ENCODE results near the gene NTM.

NTM gene

GRCh38 chr11:131572423-131572822 lies 202.0 kb downstream of the NTM start:
- DNase-seq, result no peak

GRCh38 chr11:131579932-131580387 lies 209.5 kb downstream of the NTM start:
- no peak for DNase-seq

DNA sequence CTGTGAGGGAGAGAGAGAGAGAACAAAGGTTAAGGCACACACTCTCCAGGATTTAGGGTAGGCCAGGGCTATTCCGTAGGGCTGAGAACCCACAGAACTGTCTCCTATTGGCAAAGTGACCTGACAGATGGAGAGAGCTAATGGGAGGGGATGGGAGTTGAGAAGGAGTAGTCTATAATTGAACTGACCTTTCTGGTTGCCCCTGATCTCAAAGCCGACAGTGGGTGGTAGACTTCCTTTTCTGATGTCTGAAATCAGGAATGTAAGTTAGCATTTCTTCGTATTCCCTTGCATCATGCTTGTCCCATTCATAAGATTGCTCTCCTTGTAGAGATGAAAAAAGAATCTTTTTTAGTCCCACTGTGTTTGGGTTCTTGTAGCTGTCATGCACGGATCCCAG lies 210.1 kb downstream of the NTM start:
- DNase-seq, result no peak

DNA sequence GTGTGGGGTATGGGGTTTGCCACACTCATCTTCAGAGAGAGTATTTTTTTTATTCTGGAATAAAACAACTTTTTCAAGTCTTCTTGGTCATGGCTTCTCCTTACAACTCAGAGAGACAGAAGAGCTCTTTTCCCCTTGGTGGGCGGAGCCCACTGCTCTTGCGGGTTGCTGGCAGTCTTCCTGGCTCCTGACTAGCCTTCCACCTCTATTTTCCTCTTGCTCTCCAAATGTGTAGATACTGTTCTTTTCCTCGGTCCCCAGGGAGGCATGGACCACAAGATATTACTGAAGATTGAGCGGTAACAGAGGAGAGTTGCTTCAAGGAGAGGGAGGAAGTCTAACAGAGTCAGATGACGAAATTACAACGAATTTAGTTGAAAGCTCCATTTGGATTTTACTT lies 210.6 kb downstream of the NTM start:
- no peak for DNase-seq

- no peak for DNase-seq
Measured at GRCh38 chr11:131582021-131582525, 211.7 kb downstream of the NTM start.

- no peak for DNase-seq
Measured at GRCh38 chr11:131583421-131583820, 213.0 kb downstream of the NTM start.

- DNase-seq, result no peak
Measured at GRCh38 chr11:131583938-131584337, 213.5 kb downstream of the NTM start.

- no peak for DNase-seq
Measured at GRCh38 chr11:131584785-131585592, 214.6 kb downstream of the NTM start.

DNA sequence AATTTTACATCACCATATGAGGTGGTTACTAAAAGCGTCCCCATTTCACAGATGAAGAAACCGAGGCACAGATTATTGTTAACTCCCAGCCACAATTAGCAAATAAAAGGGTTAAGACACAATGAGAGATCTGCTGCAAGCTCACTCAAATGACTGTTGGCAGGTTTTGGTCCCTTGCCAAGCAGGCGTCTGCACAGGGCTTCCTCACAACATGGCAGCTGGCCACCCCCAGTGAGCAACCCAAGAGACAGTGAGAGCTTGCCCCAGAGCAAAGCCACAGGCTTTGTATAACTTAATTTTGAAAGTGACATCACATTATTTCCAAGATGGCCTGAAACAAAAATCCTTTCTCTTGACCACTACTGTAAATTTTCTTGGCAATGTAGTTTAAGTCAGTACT lies 217.6 kb downstream of the NTM start:
- DNase-seq, result no peak

GRCh38 chr11:131591051-131591461 lies 220.6 kb downstream of the NTM start:
- no peak for DNase-seq

- DNase-seq, result no peak
Measured at GRCh38 chr11:131592152-131592551, 221.7 kb downstream of the NTM start.

- no peak for DNase-seq
Measured at GRCh38 chr11:131592734-131593133, 222.3 kb downstream of the NTM start.

DNA sequence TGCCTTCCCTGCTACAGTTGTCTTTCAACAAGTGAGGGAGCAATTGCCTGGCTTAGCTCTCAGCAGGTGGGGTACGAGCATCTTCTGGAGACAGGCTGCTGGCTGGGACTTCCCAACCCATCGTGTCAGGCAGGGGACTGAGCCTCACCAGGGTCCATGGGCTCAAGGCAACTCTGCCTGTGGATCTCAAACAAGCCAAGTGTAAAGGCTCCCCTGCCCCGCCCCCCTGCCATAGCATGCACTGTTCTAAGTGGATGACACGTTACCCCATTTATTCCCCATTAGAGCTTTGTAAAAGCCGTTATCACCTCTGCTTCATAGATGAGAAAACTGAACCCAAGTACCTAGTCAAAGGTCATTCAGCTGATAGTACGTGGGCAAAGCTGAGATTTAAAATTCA lies 222.9 kb downstream of the NTM start:
- no peak for DNase-seq

GRCh38 chr11:131595797-131596196 lies 225.4 kb downstream of the NTM start:
- peak; percentile 6 for DNase-seq

DNA sequence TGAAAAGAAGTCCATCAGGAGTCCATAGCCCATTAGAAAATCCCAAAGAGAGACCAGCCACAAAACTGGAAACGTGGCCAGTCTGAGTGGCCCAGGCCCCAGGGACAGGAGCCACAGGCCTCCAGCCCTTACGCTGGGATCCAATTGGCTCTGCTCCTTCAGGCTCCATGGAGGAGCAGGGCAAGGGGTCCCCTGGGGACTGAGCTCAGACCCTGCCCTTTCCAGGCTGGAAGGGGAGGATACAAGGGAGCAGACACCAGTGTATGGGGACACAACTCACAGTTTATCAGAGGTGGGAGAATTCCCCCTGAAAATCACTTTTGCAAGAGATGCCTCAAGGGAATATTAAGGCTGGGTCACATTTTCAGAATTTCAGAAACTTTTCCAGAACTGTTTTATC lies 227.5 kb downstream of the NTM start:
- no peak for DNase-seq

DNA sequence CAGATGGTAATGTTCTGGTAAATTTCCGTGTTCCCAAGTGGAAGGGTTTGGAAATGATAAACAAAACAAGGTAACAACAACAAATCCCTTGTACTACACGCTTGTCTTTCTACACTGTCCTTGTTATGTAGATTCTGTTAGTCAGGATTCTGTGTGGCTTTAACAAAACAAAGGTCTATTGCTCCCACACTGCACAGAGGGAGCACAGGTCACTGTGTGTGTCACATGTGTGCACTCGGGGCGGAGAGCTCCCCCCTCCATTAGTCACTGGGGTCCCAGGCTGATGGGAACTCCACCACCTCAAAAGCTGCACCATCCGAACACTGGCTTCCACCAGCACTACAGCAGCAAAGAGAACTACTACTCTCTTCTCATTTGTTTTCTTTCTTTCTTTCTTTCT lies 227.9 kb downstream of the NTM start:
- DNase-seq, result no peak

- DNase-seq, result no peak
Measured at GRCh38 chr11:131599285-131599684, 228.9 kb downstream of the NTM start.

GRCh38 chr11:131600628-131601027 lies 230.2 kb downstream of the NTM start:
- DNase-seq, result peak; percentile 33

GRCh38 chr11:131601586-131601985 lies 231.2 kb downstream of the NTM start:
- no peak for DNase-seq

- no peak for DNase-seq
Measured at GRCh38 chr11:131602431-131602830, 232.0 kb downstream of the NTM start.

DNA sequence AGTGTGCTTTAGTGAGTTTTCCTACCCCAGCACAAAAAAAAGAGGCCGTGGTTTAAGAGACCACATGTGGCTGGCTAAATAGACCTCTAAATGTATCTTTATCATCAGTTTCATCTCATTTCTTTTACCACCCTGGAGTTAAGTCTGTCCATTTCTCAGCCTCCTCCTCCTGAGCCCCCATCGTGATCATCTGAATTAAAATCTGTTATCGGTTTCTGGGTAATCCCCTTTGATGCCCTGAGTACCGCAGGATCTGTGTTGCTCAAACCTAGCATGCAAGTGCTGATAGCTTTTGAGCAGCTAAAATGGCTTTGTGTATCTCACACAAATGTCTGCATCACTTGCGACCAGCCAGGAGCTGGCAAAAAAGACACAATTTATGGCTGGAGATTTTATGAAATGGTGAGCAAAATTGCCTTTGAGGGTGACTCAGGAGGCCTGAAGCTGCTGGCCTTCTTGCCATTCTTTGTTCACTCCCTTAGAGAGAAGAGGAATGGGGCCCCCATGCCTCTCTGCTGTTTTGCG lies 236.5 kb downstream of the NTM start:
- DNase-seq, result no peak

DNA sequence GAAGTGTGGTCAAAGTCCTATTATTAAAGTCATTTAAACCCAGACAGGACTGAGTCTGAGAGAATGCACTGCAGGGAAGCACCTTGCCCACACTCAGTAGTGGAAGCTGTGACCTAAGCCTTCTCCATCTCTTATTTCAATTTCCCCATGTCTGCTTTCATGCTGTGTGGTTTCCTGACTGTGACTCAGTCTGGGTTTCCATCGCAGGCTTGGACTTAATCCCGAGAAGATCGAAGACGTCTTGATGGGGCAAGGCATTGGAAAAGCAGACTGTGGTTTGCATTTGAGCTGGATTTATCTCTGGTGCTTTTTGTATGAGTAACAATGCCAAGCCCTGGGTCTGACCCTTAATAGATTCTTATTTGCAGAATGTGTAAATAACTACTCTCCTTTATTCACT lies 238.9 kb downstream of the NTM start:
- DNase-seq, result no peak

DNA sequence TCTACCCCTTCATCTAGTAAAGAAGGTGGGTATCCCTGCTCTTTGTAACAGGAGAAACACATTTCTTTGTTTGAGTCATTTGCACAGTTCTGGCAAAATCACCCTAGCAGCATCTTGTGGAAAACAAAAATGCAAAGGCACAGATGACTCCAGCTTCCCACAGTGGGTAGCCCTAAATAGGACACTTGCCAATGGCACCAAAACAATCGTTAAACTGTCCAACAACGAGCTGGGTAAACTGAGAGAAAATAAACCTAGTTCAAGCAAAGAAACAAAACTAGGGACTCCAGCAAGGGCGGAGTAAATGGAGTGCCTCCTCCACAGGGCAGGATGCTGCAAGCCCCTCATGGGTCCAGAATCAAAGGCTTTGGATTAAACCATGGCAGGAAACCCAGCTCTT lies 239.5 kb downstream of the NTM start:
- no peak for DNase-seq

GRCh38 chr11:131611322-131611721 lies 240.9 kb downstream of the NTM start:
- no peak for DNase-seq

GRCh38 chr11:131612533-131612932 lies 242.1 kb downstream of the NTM start:
- DNase-seq, result no peak
